GM19193 (cell line): ENCODE measurements around the gene PDE4B.

Experiments
- POLR2A ChIP-seq: IDR thresholded peaks from 4 replicates; pipeline ENCODE4 v1.6.1; 2011; ENCODE audit not compliant: insufficient read depth, insufficient read length; ENCODE audit errors: extremely low read depth

The PDE4B gene

GRCh38 chr1:66393586-66394287 is 601.0 kb downstream of the PDE4B start:
- TF ChIP-seq POLR2A = no peak

- TF ChIP-seq POLR2A = peak; percentile 1
Observed at GRCh38 chr1:66394603-66395002, 601.9 kb downstream of the PDE4B start.

- no peak for TF ChIP-seq POLR2A
Observed at GRCh38 chr1:66395202-66396061, 602.7 kb downstream of the PDE4B start.

- TF ChIP-seq POLR2A = peak; percentile 24
Observed at GRCh38 chr1:66396212-66396890, 603.7 kb downstream of the PDE4B start.

- no peak for TF ChIP-seq POLR2A
Observed at GRCh38 chr1:66397192-66397591, 604.5 kb downstream of the PDE4B start.

- no peak for TF ChIP-seq POLR2A
Observed at GRCh38 chr1:66399888-66400529, 607.3 kb downstream of the PDE4B start.

- no peak for TF ChIP-seq POLR2A
Observed at GRCh38 chr1:66400660-66401059, 608.0 kb downstream of the PDE4B start.

- TF ChIP-seq POLR2A = no peak
Observed at GRCh38 chr1:66401244-66401643, 608.5 kb downstream of the PDE4B start.

GRCh38 chr1:66402194-66402593 is 609.5 kb downstream of the PDE4B start:
- peak; percentile 34 for TF ChIP-seq POLR2A

GRCh38 chr1:66403007-66403731 is 610.5 kb downstream of the PDE4B start:
- TF ChIP-seq POLR2A = no peak

GRCh38 chr1:66405061-66405460 is 612.4 kb downstream of the PDE4B start:
- no peak for TF ChIP-seq POLR2A

- TF ChIP-seq POLR2A = no peak
Observed at GRCh38 chr1:66412704-66413103, 620.0 kb downstream of the PDE4B start.

- no peak for TF ChIP-seq POLR2A
Observed at GRCh38 chr1:66413136-66413837, 620.6 kb downstream of the PDE4B start.

- no peak for TF ChIP-seq POLR2A
Observed at GRCh38 chr1:66413838-66414175, 621.1 kb downstream of the PDE4B start.

GRCh38 chr1:66415281-66415680 is 622.6 kb downstream of the PDE4B start:
- no peak for TF ChIP-seq POLR2A

GRCh38 chr1:66415866-66416265 is 623.2 kb downstream of the PDE4B start:
- TF ChIP-seq POLR2A = no peak
